MM.1S (cell line): Measurements from ENCODE around the gene KCNC4.

Source experiments
- EZH2phosphoT487 ChIP-seq: fragments of 300-600 bp; sonication (generic); IDR thresholded peaks from 2 replicates; pipeline ENCODE4 v1.6.1; 2018; ENCODE audit warnings: antibody characterized with exemption, low read length
- TF ChIP-seq, protein P1 (sequence below): fragments of 300-600 bp; sonication (generic); IDR thresholded peaks from 2 replicates; pipeline ENCODE4 v1.5.1; 2016; ENCODE audit warnings: antibody characterized with exemption, low read length, mixed read lengths

DNA sequence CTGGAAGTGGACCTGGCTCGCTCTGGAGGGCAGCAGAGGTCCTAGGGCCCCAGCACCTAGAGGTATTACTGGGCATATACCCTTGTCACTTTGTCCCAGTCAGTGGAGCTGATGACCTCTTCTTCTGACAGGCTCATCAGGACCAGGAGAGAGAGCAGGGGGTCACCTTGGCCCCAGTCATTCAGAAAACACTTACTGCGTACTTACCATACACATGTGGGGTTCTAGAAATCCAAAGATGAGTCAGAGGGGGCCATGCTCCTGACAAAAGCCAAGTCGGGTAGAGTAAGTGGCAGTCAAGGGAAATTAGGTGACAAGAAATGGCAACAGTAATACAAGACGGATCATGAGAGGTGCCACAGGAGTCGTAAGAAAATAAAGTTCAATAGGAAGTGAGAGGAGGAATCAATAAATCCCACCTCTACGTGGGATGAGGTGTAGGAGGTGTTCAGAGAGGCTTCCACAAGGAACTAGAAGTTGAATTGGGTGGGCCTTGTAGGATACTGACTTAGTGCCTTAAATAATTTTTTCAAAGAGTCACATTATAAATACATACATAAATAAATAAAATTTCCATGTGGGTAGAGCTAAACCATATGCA lies 6.8 kb downstream of the KCNC4 start:
- no peak for TF ChIP-seq EZH2phosphoT487
- TF ChIP-seq, protein P1, sequence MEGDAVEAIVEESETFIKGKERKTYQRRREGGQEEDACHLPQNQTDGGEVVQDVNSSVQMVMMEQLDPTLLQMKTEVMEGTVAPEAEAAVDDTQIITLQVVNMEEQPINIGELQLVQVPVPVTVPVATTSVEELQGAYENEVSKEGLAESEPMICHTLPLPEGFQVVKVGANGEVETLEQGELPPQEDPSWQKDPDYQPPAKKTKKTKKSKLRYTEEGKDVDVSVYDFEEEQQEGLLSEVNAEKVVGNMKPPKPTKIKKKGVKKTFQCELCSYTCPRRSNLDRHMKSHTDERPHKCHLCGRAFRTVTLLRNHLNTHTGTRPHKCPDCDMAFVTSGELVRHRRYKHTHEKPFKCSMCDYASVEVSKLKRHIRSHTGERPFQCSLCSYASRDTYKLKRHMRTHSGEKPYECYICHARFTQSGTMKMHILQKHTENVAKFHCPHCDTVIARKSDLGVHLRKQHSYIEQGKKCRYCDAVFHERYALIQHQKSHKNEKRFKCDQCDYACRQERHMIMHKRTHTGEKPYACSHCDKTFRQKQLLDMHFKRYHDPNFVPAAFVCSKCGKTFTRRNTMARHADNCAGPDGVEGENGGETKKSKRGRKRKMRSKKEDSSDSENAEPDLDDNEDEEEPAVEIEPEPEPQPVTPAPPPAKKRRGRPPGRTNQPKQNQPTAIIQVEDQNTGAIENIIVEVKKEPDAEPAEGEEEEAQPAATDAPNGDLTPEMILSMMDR: no peak
